ENCODE measurements around the gene EIF3C. TPM values are rescaled to one million over a fixed set of nuclear protein-coding genes. Genes with fewer than 3 reads are reported as not detected.
"Not testable (repeated sequence)": the region's sequence is repeated elsewhere in the genome, so short reads cannot be mapped to it uniquely, and the experiment has no call there.

The EIF3C gene, protein sequence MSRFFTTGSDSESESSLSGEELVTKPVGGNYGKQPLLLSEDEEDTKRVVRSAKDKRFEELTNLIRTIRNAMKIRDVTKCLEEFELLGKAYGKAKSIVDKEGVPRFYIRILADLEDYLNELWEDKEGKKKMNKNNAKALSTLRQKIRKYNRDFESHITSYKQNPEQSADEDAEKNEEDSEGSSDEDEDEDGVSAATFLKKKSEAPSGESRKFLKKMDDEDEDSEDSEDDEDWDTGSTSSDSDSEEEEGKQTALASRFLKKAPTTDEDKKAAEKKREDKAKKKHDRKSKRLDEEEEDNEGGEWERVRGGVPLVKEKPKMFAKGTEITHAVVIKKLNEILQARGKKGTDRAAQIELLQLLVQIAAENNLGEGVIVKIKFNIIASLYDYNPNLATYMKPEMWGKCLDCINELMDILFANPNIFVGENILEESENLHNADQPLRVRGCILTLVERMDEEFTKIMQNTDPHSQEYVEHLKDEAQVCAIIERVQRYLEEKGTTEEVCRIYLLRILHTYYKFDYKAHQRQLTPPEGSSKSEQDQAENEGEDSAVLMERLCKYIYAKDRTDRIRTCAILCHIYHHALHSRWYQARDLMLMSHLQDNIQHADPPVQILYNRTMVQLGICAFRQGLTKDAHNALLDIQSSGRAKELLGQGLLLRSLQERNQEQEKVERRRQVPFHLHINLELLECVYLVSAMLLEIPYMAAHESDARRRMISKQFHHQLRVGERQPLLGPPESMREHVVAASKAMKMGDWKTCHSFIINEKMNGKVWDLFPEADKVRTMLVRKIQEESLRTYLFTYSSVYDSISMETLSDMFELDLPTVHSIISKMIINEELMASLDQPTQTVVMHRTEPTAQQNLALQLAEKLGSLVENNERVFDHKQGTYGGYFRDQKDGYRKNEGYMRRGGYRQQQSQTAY
- total RNA-seq: 100 to 1,000 TPM; 825 to 930 TPM

DNA sequence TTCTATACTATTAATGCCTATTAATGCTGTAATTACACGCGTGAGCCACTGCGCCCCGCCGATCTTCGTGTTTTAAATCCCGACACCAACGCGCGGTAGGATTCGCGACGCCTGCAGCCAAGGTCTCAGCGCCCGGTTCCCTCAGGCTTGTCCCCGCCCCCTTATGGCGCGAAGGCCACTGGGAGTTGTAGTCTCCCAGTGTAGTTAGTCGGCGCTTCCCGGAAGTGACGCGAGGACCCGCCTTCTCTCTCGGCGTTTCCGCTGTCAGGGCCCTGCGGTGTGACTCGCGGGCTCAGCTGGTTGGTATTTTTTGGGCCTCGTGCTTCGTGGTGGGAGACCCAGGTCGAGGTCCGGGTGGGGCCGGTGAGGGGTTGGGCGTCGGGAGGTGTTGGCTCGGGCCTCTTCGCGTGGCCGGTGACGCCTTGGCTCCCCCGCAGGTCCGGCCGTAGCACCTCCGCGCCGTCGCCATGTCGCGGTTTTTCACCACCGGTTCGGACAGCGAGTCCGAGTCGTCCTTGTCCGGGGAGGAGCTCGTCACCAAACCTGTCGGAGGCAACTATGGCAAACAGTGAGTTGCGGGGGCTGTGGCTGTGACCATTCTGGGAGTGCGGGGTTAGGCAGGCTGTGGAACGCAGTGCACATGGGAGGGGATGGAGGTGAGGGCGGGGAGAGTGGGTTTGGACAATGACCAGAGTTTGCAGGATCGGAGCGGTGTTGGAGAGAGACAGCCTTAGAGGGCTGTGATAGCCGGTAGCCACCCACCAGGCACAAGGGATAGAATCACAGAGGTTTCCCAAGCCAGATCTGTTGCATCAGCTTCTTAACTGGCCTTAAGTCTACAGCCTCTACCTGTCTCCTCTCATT is at the start of gene EIF3C:
Gene EIF3C, plus strand, starts transcription at position 245 of the 864 bp plus-strand sequence. Its CDS starts 223 bp downstream, at position 468.
- H3K4me1 Mint-ChIP-seq, H3K27me3 Mint-ChIP-seq, DNase-seq, H3K9me3 Mint-ChIP-seq, H3K36me3 Mint-ChIP-seq: not testable (repeated sequence)
- Mint-ChIP-seq H3K4me3 (peak within 1 kb of the TSS; percentile 78), H3K27ac (peak within 1 kb of the TSS; percentile 48)

- H3K27ac Mint-ChIP-seq, H3K4me3 Mint-ChIP-seq, H3K9me3 Mint-ChIP-seq, DNase-seq, H3K27me3 Mint-ChIP-seq, H3K36me3 Mint-ChIP-seq, H3K4me1 Mint-ChIP-seq: not testable (repeated sequence)
Measured at GRCh38 chr16:28666264-28666663, 45.0 kb upstream of the EIF3C start.

- H3K4me1 Mint-ChIP-seq, H3K9me3 Mint-ChIP-seq, H3K27ac Mint-ChIP-seq, H3K27me3 Mint-ChIP-seq, H3K36me3 Mint-ChIP-seq, DNase-seq, H3K4me3 Mint-ChIP-seq: not testable (repeated sequence)
Measured at GRCh38 chr16:28667480-28667879, 43.8 kb upstream of the EIF3C start.

GRCh38 chr16:28668199-28668598 is 43.1 kb upstream of the EIF3C start:
- H3K4me3 Mint-ChIP-seq, H3K4me1 Mint-ChIP-seq, H3K27ac Mint-ChIP-seq, H3K27me3 Mint-ChIP-seq, H3K9me3 Mint-ChIP-seq, H3K36me3 Mint-ChIP-seq, DNase-seq: not testable (repeated sequence)

GRCh38 chr16:28688327-28688952 is 22.8 kb upstream of the EIF3C start:
- not testable (repeated sequence) for H3K4me1 Mint-ChIP-seq, H3K36me3 Mint-ChIP-seq, H3K27me3 Mint-ChIP-seq, H3K27ac Mint-ChIP-seq, H3K9me3 Mint-ChIP-seq, H3K4me3 Mint-ChIP-seq, DNase-seq

DNA sequence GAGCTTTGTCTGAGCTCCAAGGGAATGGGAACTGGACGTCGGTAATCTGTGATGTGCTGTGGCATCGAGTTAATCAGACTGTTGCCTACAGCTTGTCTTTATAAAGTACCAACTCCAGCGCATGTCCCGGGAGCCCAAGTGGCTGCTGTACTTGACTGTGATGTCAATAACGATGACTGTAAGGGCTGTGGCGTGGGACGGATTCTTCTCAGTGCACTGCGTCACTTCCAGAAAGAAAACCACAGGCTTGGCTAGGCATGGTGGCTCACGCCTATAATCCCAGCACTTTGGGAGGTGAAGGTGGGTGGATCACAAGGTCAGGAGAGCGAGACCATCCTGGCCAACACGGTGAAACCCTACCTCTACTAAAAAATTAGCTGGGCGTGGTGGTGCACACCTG is 21.8 kb upstream of the EIF3C start:
- H3K27ac Mint-ChIP-seq, DNase-seq, H3K36me3 Mint-ChIP-seq, H3K4me1 Mint-ChIP-seq, H3K9me3 Mint-ChIP-seq, H3K4me3 Mint-ChIP-seq, H3K27me3 Mint-ChIP-seq: not testable (repeated sequence)

DNA sequence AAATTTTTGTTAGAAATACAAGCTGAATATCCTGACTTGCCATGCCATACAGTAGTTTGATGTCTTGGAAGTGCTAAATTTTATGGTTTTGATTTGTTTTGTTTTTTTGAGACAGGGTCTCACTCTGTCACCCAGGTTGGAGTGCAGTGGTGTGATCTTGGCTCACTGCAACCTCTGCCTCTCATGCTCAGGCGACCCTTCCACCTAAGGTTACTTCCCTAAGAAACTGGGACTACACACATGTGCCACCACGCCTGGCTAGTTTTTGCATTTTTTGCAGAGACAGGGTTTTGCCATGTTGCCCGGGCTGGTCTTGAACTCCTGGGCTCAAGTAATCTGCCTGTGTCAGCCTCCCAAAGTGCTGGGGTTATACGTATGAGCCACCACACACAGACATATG is 19.5 kb upstream of the EIF3C start:
- H3K4me1 Mint-ChIP-seq, H3K9me3 Mint-ChIP-seq, H3K27me3 Mint-ChIP-seq, H3K27ac Mint-ChIP-seq, H3K4me3 Mint-ChIP-seq, DNase-seq, H3K36me3 Mint-ChIP-seq: not testable (repeated sequence)

GRCh38 chr16:28693257-28693950 is 17.9 kb upstream of the EIF3C start:
- H3K36me3 Mint-ChIP-seq, H3K9me3 Mint-ChIP-seq, H3K4me3 Mint-ChIP-seq, H3K27ac Mint-ChIP-seq, DNase-seq, H3K27me3 Mint-ChIP-seq, H3K4me1 Mint-ChIP-seq: not testable (repeated sequence)

DNA sequence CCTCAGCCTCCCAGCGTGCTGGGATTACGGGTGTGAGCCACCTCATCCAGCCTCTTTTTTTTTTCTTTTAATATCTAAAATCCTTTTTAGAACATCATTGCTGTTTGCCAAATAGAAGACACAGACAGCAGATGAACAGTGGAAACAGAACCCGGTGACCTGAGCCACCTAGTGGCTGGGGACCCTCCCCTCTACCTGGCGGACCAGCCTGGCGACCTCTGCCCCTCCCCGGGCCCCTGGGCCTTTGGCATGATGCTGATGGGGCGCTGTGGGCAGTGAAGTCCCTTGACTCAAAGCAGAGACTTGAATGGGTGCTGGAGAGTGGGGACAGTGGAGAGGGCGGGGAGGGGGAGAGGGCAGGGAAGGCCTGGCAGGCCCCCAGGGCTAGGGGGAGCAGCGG is 11.5 kb upstream of the EIF3C start:
- H3K4me3 Mint-ChIP-seq, H3K27ac Mint-ChIP-seq, H3K4me1 Mint-ChIP-seq, DNase-seq, H3K9me3 Mint-ChIP-seq, H3K36me3 Mint-ChIP-seq, H3K27me3 Mint-ChIP-seq: not testable (repeated sequence)

GRCh38 chr16:28700349-28700748 is 10.9 kb upstream of the EIF3C start:
- H3K9me3 Mint-ChIP-seq, H3K36me3 Mint-ChIP-seq, H3K4me1 Mint-ChIP-seq, DNase-seq, H3K4me3 Mint-ChIP-seq, H3K27ac Mint-ChIP-seq, H3K27me3 Mint-ChIP-seq: not testable (repeated sequence)

DNA sequence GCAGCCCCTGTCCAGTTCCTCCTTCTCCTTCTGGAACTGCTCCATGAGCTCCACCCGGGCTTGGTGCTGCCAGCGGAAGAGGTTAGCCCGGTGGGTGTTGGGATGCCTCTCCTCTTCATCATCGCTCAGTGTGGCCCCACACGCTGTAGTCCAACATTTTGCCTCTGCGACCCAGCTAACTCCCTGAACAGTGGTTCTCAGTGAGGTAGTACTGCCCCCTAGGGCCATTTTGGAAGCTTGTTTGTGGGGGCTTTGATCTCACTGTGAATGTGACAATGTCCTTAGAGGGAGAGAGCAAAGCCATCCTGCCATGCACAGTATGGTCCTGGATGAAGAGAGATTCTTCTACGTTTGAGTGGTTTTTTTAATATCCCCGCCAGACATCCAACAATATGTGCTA is 9.9 kb upstream of the EIF3C start:
- not testable (repeated sequence) for H3K36me3 Mint-ChIP-seq, H3K4me1 Mint-ChIP-seq, H3K9me3 Mint-ChIP-seq, DNase-seq, H3K4me3 Mint-ChIP-seq, H3K27ac Mint-ChIP-seq, H3K27me3 Mint-ChIP-seq

DNA sequence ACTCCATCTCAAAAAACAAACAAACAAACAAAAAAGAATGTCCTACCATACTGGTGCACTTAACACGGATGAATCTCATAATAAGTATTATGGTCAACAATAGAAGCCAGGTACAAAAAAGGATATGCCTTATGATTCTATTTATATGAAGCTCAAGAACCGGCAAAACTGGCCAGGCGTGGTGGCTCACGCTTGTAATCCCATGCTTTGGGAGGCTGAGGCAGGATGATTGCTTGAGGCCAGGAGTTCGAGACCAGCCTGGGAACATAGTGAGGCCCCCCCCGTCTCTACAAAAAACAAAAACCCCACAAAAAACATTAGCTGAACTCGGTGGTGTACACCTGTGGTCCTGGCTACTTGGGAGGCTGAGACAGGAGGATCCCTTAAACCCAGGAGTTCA is 7.0 kb upstream of the EIF3C start:
- not testable (repeated sequence) for H3K27me3 Mint-ChIP-seq, H3K4me3 Mint-ChIP-seq, DNase-seq, H3K9me3 Mint-ChIP-seq, H3K27ac Mint-ChIP-seq, H3K36me3 Mint-ChIP-seq, H3K4me1 Mint-ChIP-seq

DNA sequence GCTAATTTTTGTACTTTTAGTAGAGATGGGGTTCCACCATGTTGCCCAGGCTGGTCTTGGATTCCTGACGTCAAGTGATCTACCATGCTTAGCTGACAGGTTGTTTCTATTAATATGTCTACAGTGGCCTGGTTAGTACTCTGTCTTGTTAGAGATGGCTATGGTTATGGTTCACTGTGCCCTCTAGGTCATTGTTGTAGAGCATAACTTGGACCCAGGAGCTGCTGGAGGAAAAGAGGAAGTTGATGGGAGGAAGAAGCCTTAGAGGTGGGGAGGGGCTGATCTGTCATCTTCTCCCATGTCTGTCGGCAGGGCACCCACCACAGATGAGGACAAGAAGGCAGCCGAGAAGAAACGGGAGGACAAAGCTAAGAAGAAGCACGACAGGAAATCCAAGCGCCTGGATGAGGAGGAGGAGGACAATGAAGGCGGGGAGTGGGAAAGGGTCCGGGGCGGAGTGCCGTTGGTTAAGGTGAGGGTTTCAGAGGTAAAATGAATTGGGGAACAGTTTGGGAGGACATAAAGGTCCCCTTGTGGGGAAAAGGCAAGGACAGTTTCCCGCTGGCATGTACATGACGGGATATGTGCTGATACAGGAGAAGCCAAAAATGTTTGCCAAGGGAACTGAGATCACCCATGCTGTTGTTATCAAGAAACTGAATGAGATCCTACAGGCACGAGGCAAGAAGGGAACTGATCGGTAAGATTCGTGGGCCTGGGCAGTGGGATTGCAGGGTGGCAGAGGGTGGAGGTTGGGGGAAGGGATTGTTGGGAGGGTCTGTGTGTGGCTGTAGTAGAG is 11.8 kb downstream of the EIF3C start:
- H3K9me3 Mint-ChIP-seq, H3K27me3 Mint-ChIP-seq, H3K4me3 Mint-ChIP-seq, H3K36me3 Mint-ChIP-seq, H3K4me1 Mint-ChIP-seq, DNase-seq, H3K27ac Mint-ChIP-seq: not testable (repeated sequence)

DNA sequence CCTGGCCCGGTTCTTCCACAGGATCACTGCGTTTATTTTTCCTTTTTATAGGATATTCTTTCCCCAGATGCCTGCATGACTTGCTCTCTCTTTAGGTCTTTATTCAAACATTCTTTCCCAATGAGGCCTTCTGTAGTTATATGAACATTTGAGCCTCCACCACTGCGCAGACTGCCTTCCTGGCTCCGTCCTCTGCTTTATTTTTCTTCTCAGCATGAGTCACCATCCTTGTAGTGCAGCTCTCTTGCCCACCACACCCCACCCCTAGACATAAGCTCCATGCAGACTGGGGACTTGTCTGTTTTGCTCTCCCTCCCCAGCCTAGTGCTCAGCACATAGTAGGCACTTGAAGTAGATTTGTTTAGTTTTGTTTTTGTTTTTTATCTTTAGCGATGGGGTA is 20.0 kb downstream of the EIF3C start:
- not testable (repeated sequence) for H3K4me1 Mint-ChIP-seq, H3K4me3 Mint-ChIP-seq, H3K27me3 Mint-ChIP-seq, H3K27ac Mint-ChIP-seq, DNase-seq, H3K36me3 Mint-ChIP-seq, H3K9me3 Mint-ChIP-seq

Data from activated naive CD8-positive, alpha-beta T cell treated with anti-CD3 and anti-CD28 coated beads for 36 hours (primary cell).